Stomach (tissue), 9 donors: ENCODE results near the gene FAXDC2. TPM values are rescaled to one million over a fixed set of nuclear protein-coding genes. Genes with fewer than 3 reads are reported as not detected.
A peak's percentile ranks its signal among the peaks of the same experiment; 100 is the strongest.

Experiments used
- DNase-seq, 2 donors: peaks; one replicate each; pipeline versions ENCODE4 v3.0.0 to v3.0.0-alpha.2; 2013 to 2019
- H3K27ac ChIP-seq, 5 donors: fragments of 200-600 bp in 4 of 5; sonication (generic) in 4 of 5; one replicate each; pipeline ENCODE4 v1.5.1; 2013 to 2019; ENCODE audit warnings: mild to moderate bottlenecking in 1 of 5, moderate library complexity in 1 of 5
- H3K27me3 ChIP-seq, 3 donors: fragments of 200-600 bp; sonication (generic); one replicate each; pipeline ENCODE4 v1.5.1; 2017 to 2019; ENCODE audit warnings: mixed run types in 1 of 3
- H3K36me3 ChIP-seq, 4 donors: fragments of 200-600 bp; sonication (generic); 1 replicate in 3 of 4; 2 replicates in 1 of 4; pipeline ENCODE4 v1.5.1; 2016 to 2019
- H3K4me1 ChIP-seq, 4 donors: fragments of 200-600 bp; sonication (generic); one replicate each; pipeline ENCODE4 v1.5.1; 2016 to 2019
- H3K4me3 ChIP-seq, 4 donors: fragments of 200-600 bp; sonication (generic) in 3 of 4; one replicate each; pipeline ENCODE4 v1.5.1; 2016 to 2019; ENCODE audit warnings: mild to moderate bottlenecking in 1 of 4
- H3K9me3 ChIP-seq, 4 donors: fragments of 200-600 bp; sonication (generic); one replicate each; pipeline ENCODE4 v1.5.1; 2016 to 2019
- CTCF ChIP-seq, 7 experiments: fragments of 450-650 bp in 4 of 7; fragments of 200-600 bp in 3 of 7; sonication (generic) in 3 of 7; IDR thresholded peaks; one replicate each; pipeline ENCODE4 v1.5.1; 2016 to 2019; ENCODE audit warnings: antibody characterized with exemption in 7 of 7, control low read depth in 2 of 7, mild to moderate bottlenecking in 1 of 7
- EP300 ChIP-seq: sonication (generic); formaldehyde crosslinking; IDR thresholded peaks from one replicate; pipeline ENCODE4 v1.6.1; 2017; ENCODE audit warnings: antibody characterized with exemption
- POLR2A ChIP-seq, 4 donors: fragments of 450-650 bp; IDR thresholded peaks; one replicate each; pipeline ENCODE4 v1.6.1; 2016; ENCODE audit warnings: antibody characterized with exemption in 4 of 4, control low read depth in 2 of 4, mild to moderate bottlenecking in 1 of 4, moderate library complexity in 1 of 4
- POLR2AphosphoS5 ChIP-seq, 3 donors: sonication (generic); formaldehyde crosslinking; IDR thresholded peaks; one replicate each; pipeline ENCODE4 v1.6.1; 2016; ENCODE audit warnings: antibody characterized with exemption in 3 of 3
- WGBS, 5 donors: extraction: QIAGEN DNeasy Blood & Tissue Kit in 3 of 5; methylation state at CpG; one replicate each; pipeline versions ENCODE4 v1.1.5 to v1.1.7; 2013 to 2018; 5-methylcytosine and 5-hydroxymethylcytosine counted together
- intact Hi-C: fragments of 100-400 bp; cut with DNase I; formaldehyde crosslinking; loops from one replicate; pipeline ENCODE4 v1.15.1; 2023; ENCODE audit warnings: low total_unique reads
- polyA plus RNA-seq, 3 donors: library from polyadenylated mRNA; stranded (reverse); fragments of 200-250 nt; gene quantifications; one replicate each; pipeline ENCODE4 v1.2.3, GENCODE V29; 2013
- total RNA-seq, 5 donors: library from RNA; depleted of rRNA; stranded (reverse); fragments of >200 nt; gene quantifications; one replicate each; pipeline versions ENCODE4 v1.1.0 to v1.2.3, GENCODE V29; 2014 to 2016
- donor health status: healthy with polysubstance abuse.
- donor health status: Bipolar disorder and iron deficiency.
- donor health status: healthy.

FAXDC2 gene
- total and polyA plus RNA-seq, 8 donors, result 4.9 to 160 (median 18.1) TPM

GRCh38 chr5:154861946-154862345 is 11.5 kb upstream of the FAXDC2 start:
- no peak for DNase-seq
- Histone ChIP-seq H3K9me3 (no peaks in the 10 kb centered on the region), H3K36me3 (peaks cover 14 to 40% (median 36%) of the 10 kb centered on the region in 4 donors), H3K27ac (no peak overlapping the region), H3K4me3 (no peak overlapping the region), H3K4me1 (peaks cover 29 to 67% (median 42%) of the 10 kb centered on the region in 4 donors), H3K27me3 (no peaks in the 10 kb centered on the region)
- 77 to 83% (median 79%) methylated on average over 8 of the region's 8 CpGs for WGBS, 5 donors
- intact Hi-C loops, result loop anchor here (10.0 kb wide), 1 partner anchor 73 kb away; the partner anchor contains the start of gene GEMIN5
- TF ChIP-seq EP300 (no peak), POLR2AphosphoS5 (IDR thresholded peaks at IDR 0.05) (no peak), CTCF (IDR thresholded peaks at IDR 0.05) (no peak), POLR2A (IDR thresholded peaks at IDR 0.05) (no peak)

- no peak for TF ChIP-seq POLR2A (IDR thresholded peaks at IDR 0.05)
- no peak for TF ChIP-seq CTCF (IDR thresholded peaks at IDR 0.05)
- TF ChIP-seq EP300, result no peak
- no peak for DNase-seq
- Histone ChIP-seq H3K9me3 (no peaks in the 10 kb centered on the region), H3K4me1 (peaks cover 33 to 61% (median 47%) of the 10 kb centered on the region in 4 donors), H3K27ac (peak overlapping the region in 4 of 5 donors; percentile 97 to 99 (median 98)), H3K27me3 (no peaks in the 10 kb centered on the region), H3K36me3 (peaks cover 11 to 28% (median 27%) of the 10 kb centered on the region in 4 donors), H3K4me3 (peak overlapping the region; percentile 67 to 82 (median 74))
- intact Hi-C loops, result loop anchor here (10.0 kb wide), 1 partner anchor 74 kb away; the partner anchor contains the start of gene GEMIN5
- WGBS, 5 donors, result 37 to 60% (median 50%) methylated on average over 4 of the region's 4 CpGs
Measured at GRCh38 chr5:154860765-154861164, 10.4 kb upstream of the FAXDC2 start.

- 27 to 38% (median 35%) methylated on average over 5 of the region's 5 CpGs for WGBS, 5 donors
- Histone ChIP-seq H3K27me3 (no peaks in the 10 kb centered on the region), H3K4me3 (peak overlapping the region; percentile 67 to 82 (median 74)), H3K4me1 (peaks cover 33 to 55% (median 44%) of the 10 kb centered on the region in 4 donors), H3K36me3 (peaks cover 8 to 21% (median 21%) of the 10 kb centered on the region in 4 donors), H3K27ac (peak overlapping the region in 4 of 5 donors; percentile 97 to 99 (median 98)), H3K9me3 (no peaks in the 10 kb centered on the region)
- DNase-seq, result peak in 1 of 2 donors; percentile 35
- TF ChIP-seq POLR2AphosphoS5 (IDR thresholded peaks at IDR 0.05) (peak in 2 of 3 donors; percentile 20 to 41), EP300 (no peak), POLR2A (IDR thresholded peaks at IDR 0.05) (no peak), CTCF (IDR thresholded peaks at IDR 0.05) (no peak)
- intact Hi-C loops, result loop anchor here (10.0 kb wide), 1 partner anchor 75 kb away; the partner anchor contains the start of gene GEMIN5
Measured at GRCh38 chr5:154860123-154860522, 9.7 kb upstream of the FAXDC2 start.

GRCh38 chr5:154858972-154859871 is 8.8 kb upstream of the FAXDC2 start:
- TF ChIP-seq POLR2A (IDR thresholded peaks at IDR 0.05) (no peak), POLR2AphosphoS5 (IDR thresholded peaks at IDR 0.05) (peak in 1 of 3 donors; percentile 19)
- Histone ChIP-seq H3K27ac (peak overlapping the region; percentile 97 to 99 (median 98)), H3K4me1 (peaks cover 33 to 53% (median 43%) of the 10 kb centered on the region in 4 donors), H3K36me3 (peaks cover 7 to 12% (median 12%) of the 10 kb centered on the region in 4 donors), H3K9me3 (no peaks in the 10 kb centered on the region), H3K27me3 (no peaks in the 10 kb centered on the region), H3K4me3 (peak overlapping the region; percentile 67 to 82 (median 74))
- peak in 1 of 2 donors; percentile 49 for DNase-seq
- WGBS, 5 donors, result 0 to 1% (median 0%) methylated on average over 26 of the region's 26 CpGs
- intact Hi-C loops, result loop anchor here (5.0 kb wide), 1 partner anchor 102 kb away; the partner anchor contains the start of gene LARP1
